Peyer's patch (tissue), 4 donors: ENCODE data around the gene EIPR1. TPM values are rescaled to one million over a fixed set of nuclear protein-coding genes. Genes with fewer than 3 reads are reported as not detected.

ENCODE experiments used
- DNase-seq, 3 donors: peaks; one replicate each; pipeline ENCODE4 v3.0.0-alpha.2; 2017 to 2019
- H3K27ac ChIP-seq, 4 donors: fragments of 200-600 bp; sonication (generic); one replicate each; pipeline ENCODE4 v1.5.1; 2016 to 2019
- H3K27me3 ChIP-seq, 2 donors: fragments of 200-600 bp; sonication (generic); one replicate each; pipeline ENCODE4 v1.5.1; 2019
- H3K36me3 ChIP-seq, 3 donors: fragments of 200-600 bp; sonication (generic); one replicate each; pipeline ENCODE4 v1.5.1; 2016 to 2019
- H3K4me1 ChIP-seq, 4 donors: fragments of 200-600 bp; sonication (generic); one replicate each; pipeline ENCODE4 v1.5.1; 2016 to 2019
- H3K4me3 ChIP-seq, 4 donors: fragments of 200-600 bp; sonication (generic); 1 replicate in 3 of 4; 2 replicates in 1 of 4; pipeline ENCODE4 v1.5.1; 2016 to 2019; ENCODE audit warnings: mild to moderate bottlenecking in 1 of 4
- H3K9me3 ChIP-seq, 4 donors: fragments of 200-600 bp; sonication (generic); one replicate each; pipeline ENCODE4 v1.5.1; 2016 to 2019; ENCODE audit warnings: mild to moderate bottlenecking in 1 of 4
- POLR2A ChIP-seq, 2 donors: fragments of 450-650 bp; IDR thresholded peaks; one replicate each; pipeline ENCODE4 v1.5.1; 2017; ENCODE audit warnings: antibody characterized with exemption in 2 of 2, mild to moderate bottlenecking in 2 of 2, moderate library complexity in 2 of 2
- total RNA-seq, 4 donors: library from RNA; depleted of rRNA; stranded (reverse); fragments of >200 nt; gene quantifications; one replicate each; pipeline ENCODE4 v1.1.0, GENCODE V29; 2016
- TF ChIP-seq, protein P1 (sequence below), 6 experiments: fragments of 450-650 bp in 4 of 6; fragments of 200-600 bp in 2 of 6; sonication (generic) in 1 of 6; IDR thresholded peaks; one replicate each; pipeline ENCODE4 v1.5.1; 2017 to 2019; ENCODE audit warnings: antibody characterized with exemption in 6 of 6, mild to moderate bottlenecking in 3 of 6, moderate library complexity in 1 of 6

EIPR1 gene
- total RNA-seq, 4 donors from 2014 or later, result 23.4 to 94.1 (median 36.2) TPM

DNA sequence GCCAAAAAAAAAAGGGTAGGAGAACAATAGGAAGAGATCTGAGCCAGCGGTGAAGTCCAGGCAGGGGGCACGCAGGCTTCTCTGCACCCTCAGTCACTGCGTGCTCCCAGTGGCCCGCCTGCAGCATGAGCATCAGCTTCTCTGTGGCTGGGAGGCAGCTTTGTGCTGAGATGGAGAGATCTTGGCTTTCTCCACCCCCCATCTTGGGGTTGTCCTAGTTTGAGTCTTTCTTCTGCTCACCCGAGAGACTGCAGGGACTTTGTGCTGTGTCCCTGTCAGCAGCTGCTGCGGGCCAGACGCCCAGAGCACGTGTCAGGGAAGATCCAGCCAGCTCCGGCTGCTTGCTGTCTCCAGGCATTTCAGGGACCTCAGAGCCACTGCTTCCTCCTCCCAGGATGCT, 22.2 kb upstream of the EIPR1 start:
- no peak for TF ChIP-seq POLR2A (IDR thresholded peaks at IDR 0.05)
- TF ChIP-seq, protein P1, sequence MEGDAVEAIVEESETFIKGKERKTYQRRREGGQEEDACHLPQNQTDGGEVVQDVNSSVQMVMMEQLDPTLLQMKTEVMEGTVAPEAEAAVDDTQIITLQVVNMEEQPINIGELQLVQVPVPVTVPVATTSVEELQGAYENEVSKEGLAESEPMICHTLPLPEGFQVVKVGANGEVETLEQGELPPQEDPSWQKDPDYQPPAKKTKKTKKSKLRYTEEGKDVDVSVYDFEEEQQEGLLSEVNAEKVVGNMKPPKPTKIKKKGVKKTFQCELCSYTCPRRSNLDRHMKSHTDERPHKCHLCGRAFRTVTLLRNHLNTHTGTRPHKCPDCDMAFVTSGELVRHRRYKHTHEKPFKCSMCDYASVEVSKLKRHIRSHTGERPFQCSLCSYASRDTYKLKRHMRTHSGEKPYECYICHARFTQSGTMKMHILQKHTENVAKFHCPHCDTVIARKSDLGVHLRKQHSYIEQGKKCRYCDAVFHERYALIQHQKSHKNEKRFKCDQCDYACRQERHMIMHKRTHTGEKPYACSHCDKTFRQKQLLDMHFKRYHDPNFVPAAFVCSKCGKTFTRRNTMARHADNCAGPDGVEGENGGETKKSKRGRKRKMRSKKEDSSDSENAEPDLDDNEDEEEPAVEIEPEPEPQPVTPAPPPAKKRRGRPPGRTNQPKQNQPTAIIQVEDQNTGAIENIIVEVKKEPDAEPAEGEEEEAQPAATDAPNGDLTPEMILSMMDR (IDR thresholded peaks at IDR 0.05), result no peak
- DNase-seq, result no peak
- no peaks in the 10 kb centered on the region for H3K27me3 ChIP-seq
- no peaks in the 10 kb centered on the region for H3K4me1 ChIP-seq
- H3K9me3 ChIP-seq, result peaks cover 0 to 17% (median 3%) of the 10 kb centered on the region in 4 donors
- H3K27ac ChIP-seq, result no peak overlapping the region
- H3K4me3 ChIP-seq, result no peak overlapping the region
- H3K36me3 ChIP-seq, result peaks cover 0 to 49% (median 0%) of the 10 kb centered on the region in 3 donors

DNA sequence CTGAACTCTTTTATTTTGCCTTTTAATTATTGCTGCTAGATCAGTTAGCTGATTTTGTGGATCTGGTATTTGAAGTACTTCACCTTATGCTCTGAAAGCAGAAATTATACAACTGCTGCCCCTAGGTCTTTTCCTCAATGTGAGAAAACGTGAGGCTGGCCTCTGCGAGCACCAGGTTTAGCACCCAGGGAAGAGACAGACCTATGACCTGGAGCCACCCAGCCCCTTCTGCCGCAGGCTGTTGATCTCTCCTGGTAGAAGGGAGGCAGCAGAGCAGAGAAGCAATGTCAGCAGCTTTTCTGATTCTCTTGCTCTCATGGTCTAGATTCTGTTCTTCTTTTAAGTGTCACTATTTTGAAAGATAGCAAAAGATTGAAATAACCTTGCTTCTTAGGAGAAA, 21.8 kb upstream of the EIPR1 start:
- Histone ChIP-seq H3K27me3 (no peaks in the 10 kb centered on the region), H3K4me3 (no peak overlapping the region), H3K36me3 (peaks cover 0 to 52% (median 0%) of the 10 kb centered on the region in 3 donors), H3K27ac (no peak overlapping the region), H3K9me3 (peaks cover 0 to 17% (median 3%) of the 10 kb centered on the region in 4 donors), H3K4me1 (no peaks in the 10 kb centered on the region)
- TF ChIP-seq, protein P1 (IDR thresholded peaks at IDR 0.05), result no peak
- TF ChIP-seq POLR2A (IDR thresholded peaks at IDR 0.05), result no peak
- DNase-seq, result no peak

DNA sequence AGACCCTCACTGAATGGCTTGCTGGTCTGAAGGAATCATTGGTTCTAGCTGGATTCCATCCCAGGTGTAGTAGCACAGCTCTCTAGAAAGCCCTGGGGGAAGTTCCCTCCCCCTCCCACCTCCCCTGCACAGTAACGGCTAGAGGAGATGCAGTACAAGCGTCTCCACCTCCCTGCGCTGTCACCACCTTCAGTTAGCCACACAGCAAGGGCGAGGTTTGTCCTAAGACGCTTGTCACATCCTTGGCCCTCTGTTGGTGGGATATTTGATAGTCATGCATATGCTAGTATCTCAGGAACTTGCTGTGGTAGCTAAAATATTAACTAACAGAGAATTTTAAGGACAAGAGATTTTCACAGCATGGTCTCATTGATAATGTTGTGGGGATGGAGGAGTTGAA, 21.2 kb upstream of the EIPR1 start:
- Histone ChIP-seq H3K9me3 (peaks cover 0 to 17% (median 3%) of the 10 kb centered on the region in 4 donors), H3K27ac (no peak overlapping the region), H3K36me3 (peaks cover 0 to 54% (median 0%) of the 10 kb centered on the region in 3 donors), H3K4me1 (no peaks in the 10 kb centered on the region), H3K27me3 (no peaks in the 10 kb centered on the region), H3K4me3 (no peak overlapping the region)
- TF ChIP-seq POLR2A (IDR thresholded peaks at IDR 0.05), result no peak
- TF ChIP-seq, protein P1 (IDR thresholded peaks at IDR 0.05), result no peak
- no peak for DNase-seq

GRCh38 chr2:3396920-3397559, 19.4 kb upstream of the EIPR1 start:
- no peak overlapping the region for H3K4me3 ChIP-seq
- no peak overlapping the region for H3K27ac ChIP-seq
- peaks cover 0 to 55% (median 0%) of the 10 kb centered on the region in 3 donors for H3K36me3 ChIP-seq
- DNase-seq, result no peak
- H3K4me1 ChIP-seq, result no peaks in the 10 kb centered on the region
- no peaks in the 10 kb centered on the region for H3K27me3 ChIP-seq
- TF ChIP-seq, protein P1 (IDR thresholded peaks at IDR 0.05), result no peak
- no peak for TF ChIP-seq POLR2A (IDR thresholded peaks at IDR 0.05)
- H3K9me3 ChIP-seq, result peaks cover 0 to 17% (median 3%) of the 10 kb centered on the region in 4 donors

- no peak overlapping the region for H3K27ac ChIP-seq
- no peaks in the 10 kb centered on the region for H3K4me1 ChIP-seq
- TF ChIP-seq POLR2A (IDR thresholded peaks at IDR 0.05), result no peak
- TF ChIP-seq, protein P1 (IDR thresholded peaks at IDR 0.05), result no peak
- H3K36me3 ChIP-seq, result peaks cover 0 to 61% (median 3%) of the 10 kb centered on the region in 3 donors
- H3K27me3 ChIP-seq, result no peaks in the 10 kb centered on the region
- no peak for DNase-seq
- H3K9me3 ChIP-seq, result peaks cover 0 to 14% (median 3%) of the 10 kb centered on the region in 4 donors
- H3K4me3 ChIP-seq, result no peak overlapping the region
Measured at GRCh38 chr2:3392216-3392615, 14.6 kb upstream of the EIPR1 start.
